ENCODE results near the gene UTP18. TPM values are rescaled to one million over a fixed set of nuclear protein-coding genes. Genes with fewer than 3 reads are reported as not detected.
"Not testable (repeated sequence)": the region's sequence is repeated elsewhere in the genome, so short reads cannot be mapped to it uniquely, and the experiment has no call there.

UTP18 gene
- total RNA-seq, 1 donor from 2014 or later, result 1.8 TPM

- Histone ChIP-seq H3K4me1 (peaks cover 17 to 25% of the 10 kb centered on the region in 2 donors), H3K27me3 (no peaks in the 10 kb centered on the region), H3K36me3 (peaks cover 1 to 8% of the 10 kb centered on the region in 2 donors), H3K27ac (peak within 1 kb of the TSS; percentile 99 to 100), H3K4me3 (peak within 1 kb of the TSS; percentile 97 to 98), H3K9me3 (no peaks in the 10 kb centered on the region)
- peak; percentile 85 to 96 for DNase-seq (ENCODE audit: low spot score in 2 of 2)
- no peak for TF ChIP-seq CTCF (IDR thresholded peaks at IDR 0.05)
- intact Hi-C loops (cut with DNase I), result no loop called here
Measured at GRCh38 chr17:51259564-51260236, 646 bp upstream of the UTP18 start, which contains the start of gene MBTD1. Gene MBTD1 (minus strand): TSS chr17:51260049. CDS start chr17:51225161, 34,888 bp downstream.

GRCh38 chr17:51261024-51261963 is 948 bp downstream of the UTP18 start:
- no peaks in the 10 kb centered on the region for H3K27me3 ChIP-seq
- peak overlapping the region; percentile 97 to 98 for H3K4me3 ChIP-seq
- H3K4me1 ChIP-seq, result peaks cover 17 to 25% of the 10 kb centered on the region in 2 donors
- no peaks in the 10 kb centered on the region for H3K9me3 ChIP-seq
- intact Hi-C loops (cut with DNase I), result no loop called here
- peak overlapping the region; percentile 99 to 100 for H3K27ac ChIP-seq
- no peak for TF ChIP-seq CTCF (IDR thresholded peaks at IDR 0.05)
- peak in 1 of 2 donors; percentile 67 for DNase-seq (ENCODE audit: low spot score in 2 of 2)
- peaks cover 7% of the 10 kb centered on the region in 2 donors for H3K36me3 ChIP-seq

GRCh38 chr17:51263006-51263405 is 2.7 kb downstream of the UTP18 start:
- Histone ChIP-seq H3K9me3 (no peaks in the 10 kb centered on the region), H3K27ac (no peak overlapping the region), H3K4me1 (peaks cover 13 to 22% of the 10 kb centered on the region in 2 donors), H3K36me3 (peaks cover 16 to 19% of the 10 kb centered on the region in 2 donors), H3K4me3 (no peak overlapping the region), H3K27me3 (no peaks in the 10 kb centered on the region)
- no peak for TF ChIP-seq CTCF (IDR thresholded peaks at IDR 0.05)
- intact Hi-C loops (cut with DNase I), result no loop called here
- DNase-seq (ENCODE audit: low spot score in 2 of 2), result no peak

- Histone ChIP-seq H3K36me3 (peaks cover 27 to 32% of the 10 kb centered on the region in 2 donors), H3K4me1 (peaks cover 6 to 13% of the 10 kb centered on the region in 2 donors)
- DNase-seq (ENCODE audit: low spot score in 2 of 2); H3K27me3 ChIP-seq; H3K4me3 ChIP-seq; intact Hi-C loops (cut with DNase I); H3K27ac ChIP-seq; H3K9me3 ChIP-seq: not testable (repeated sequence)
Measured at GRCh38 chr17:51264466-51264865, 4.1 kb downstream of the UTP18 start.

GRCh38 chr17:51269991-51270390 is 9.6 kb downstream of the UTP18 start:
- no peaks in the 10 kb centered on the region for H3K27me3 ChIP-seq
- no peak overlapping the region for H3K4me3 ChIP-seq
- H3K36me3 ChIP-seq, result peaks cover 39 to 64% of the 10 kb centered on the region in 2 donors
- H3K4me1 ChIP-seq, result no peaks in the 10 kb centered on the region
- H3K9me3 ChIP-seq, result no peaks in the 10 kb centered on the region
- DNase-seq (ENCODE audit: low spot score in 2 of 2), result no peak
- no peak for TF ChIP-seq CTCF (IDR thresholded peaks at IDR 0.05)
- intact Hi-C loops (cut with DNase I), result no loop called here
- H3K27ac ChIP-seq, result no peak overlapping the region

GRCh38 chr17:51270636-51271035 is 10.3 kb downstream of the UTP18 start:
- no peak overlapping the region for H3K4me3 ChIP-seq

More at GRCh38 chr17:51270636-51271035, 10.3 kb downstream of the UTP18 start:
- Histone ChIP-seq H3K27ac (no peak overlapping the region), H3K9me3 (no peaks in the 10 kb centered on the region), H3K27me3 (no peaks in the 10 kb centered on the region), H3K36me3 (peaks cover 37 to 68% of the 10 kb centered on the region in 2 donors), H3K4me1 (no peaks in the 10 kb centered on the region)
- intact Hi-C loops (cut with DNase I), result no loop called here
- DNase-seq (ENCODE audit: low spot score in 2 of 2), result no peak
- no peak for TF ChIP-seq CTCF (IDR thresholded peaks at IDR 0.05)
